Naive thymus-derived CD4-positive, alpha-beta T cell (primary cell): ENCODE measurements around the gene STK17A. TPM values are rescaled to one million over a fixed set of nuclear protein-coding genes. Genes with fewer than 3 reads are reported as not detected.

Experiments
- ATAC-seq: fragments of 150-1000 bp; cut with Tn5 transposase; 2 replicates; pipeline ENCODE4 v1.10.0; 2021; ENCODE audit warnings: mild to moderate bottlenecking, moderate library complexity
- CTCF ChIA-PET: fragments of 350-600 bp; sonication (Branson Sonifier 250); formaldehyde crosslinking; loops from one replicate; lab custom pipeline; 2021; ENCODE audit warnings: antibody characterized with exemption; lab: Charles Lee
- POLR2A ChIA-PET: fragments of 350-600 bp; sonication (Branson Sonifier 250); formaldehyde crosslinking; loops from one replicate; lab custom pipeline; 2021; ENCODE audit warnings: antibody characterized with exemption, inconsistent platforms; lab: Charles Lee
- DNase-seq, 9 donors: peaks; one replicate each; pipeline versions ENCODE4 v3.0.0 to v3.0.0-alpha.2; 2020 to 2022; ENCODE audit warnings: mixed read lengths in 1 of 9
- H3K27ac ChIP-seq: one replicate; pipeline ENCODE4 v1.7.0; 2013; ENCODE audit warnings: mild to moderate bottlenecking, low read depth, low read length, moderate library complexity
- H3K27me3 ChIP-seq, 2 donors: one replicate each; pipeline ENCODE4 v1.7.0; 2013; ENCODE audit warnings: low read length in 2 of 2, mild to moderate bottlenecking in 2 of 2, moderate library complexity in 2 of 2; ENCODE audit not compliant: control insufficient read depth in 2 of 2, insufficient read depth in 2 of 2
- H3K36me3 ChIP-seq, 3 experiments: 1 replicate in 2 of 3; 2 replicates in 1 of 3; pipeline ENCODE4 v1.7.0; 2013; ENCODE audit warnings: low read length in 3 of 3, mild to moderate bottlenecking in 3 of 3, moderate library complexity in 1 of 3; ENCODE audit not compliant: insufficient read depth in 3 of 3, control insufficient read depth in 2 of 3
- H3K4me1 ChIP-seq, 2 donors: one replicate each; pipeline ENCODE4 v1.7.0; 2013; ENCODE audit warnings: low read length in 2 of 2, mild to moderate bottlenecking in 2 of 2, moderate library complexity in 1 of 2; ENCODE audit not compliant: control insufficient read depth in 2 of 2, insufficient read depth in 2 of 2
- H3K4me3 ChIP-seq: 2 replicates; pipeline ENCODE4 v1.7.0; 2013; ENCODE audit warnings: mild to moderate bottlenecking, low read length
- H3K9me3 ChIP-seq, 3 experiments: 1 replicate in 2 of 3; 2 replicates in 1 of 3; pipeline ENCODE4 v1.7.0; 2013; ENCODE audit warnings: low read length in 3 of 3; ENCODE audit not compliant: control insufficient read depth in 2 of 3
- H3K27ac Mint-ChIP-seq, 9 donors: one replicate each; pipeline ENCODE4 v1.8.0; 2020 to 2022; ENCODE audit warnings: mixed read lengths in 9 of 9, mild to moderate bottlenecking in 8 of 9, moderate library complexity in 5 of 9, inconsistent platforms in 2 of 9
- H3K27me3 Mint-ChIP-seq, 5 donors: one replicate each; pipeline ENCODE4 v1.8.0; 2021 to 2022; ENCODE audit warnings: mixed read lengths in 5 of 5, mild to moderate bottlenecking in 1 of 5
- H3K36me3 Mint-ChIP-seq, 5 donors: one replicate each; pipeline ENCODE4 v1.8.0; 2020 to 2022; ENCODE audit warnings: mixed read lengths in 5 of 5, mild to moderate bottlenecking in 3 of 5, inconsistent platforms in 1 of 5
- H3K4me1 Mint-ChIP-seq, 7 donors: one replicate each; pipeline ENCODE4 v1.8.0; 2020 to 2022; ENCODE audit warnings: mixed read lengths in 7 of 7, mild to moderate bottlenecking in 3 of 7, inconsistent platforms in 1 of 7
- H3K4me3 Mint-ChIP-seq, 10 donors: one replicate each; pipeline ENCODE4 v1.8.0; 2020 to 2022; ENCODE audit warnings: mild to moderate bottlenecking in 10 of 10, mixed read lengths in 10 of 10, moderate library complexity in 6 of 10, inconsistent platforms in 2 of 10
- H3K9me3 Mint-ChIP-seq, 11 donors: one replicate each; pipeline ENCODE4 v1.8.0; 2020 to 2022; ENCODE audit warnings: mixed read lengths in 11 of 11, mild to moderate bottlenecking in 4 of 11, inconsistent platforms in 1 of 11, moderate library complexity in 1 of 11
- intact Hi-C, 2 donors: fragments of 100-400 bp; cut with micrococcal nuclease; formaldehyde crosslinking; loops; one replicate each; pipeline ENCODE4 v1.15.1; 2023
- polyA plus RNA-seq, 2 donors: library from polyadenylated mRNA; unstranded; fragments of 300-500 nt; fragmentation: Illumina TruSeq; gene quantifications; one replicate each; pipeline ENCODE4 v1.2.3, GENCODE V29; 2021
- total RNA-seq, 6 experiments: library from RNA in 5 of 6; stranded (reverse) in 5 of 6; gene quantifications; 1 replicate in 5 of 6; 2 replicates in 1 of 6; pipeline ENCODE4 v1.2.3 and lab custom pipeline; 2021 to 2026

The STK17A gene
- total and polyA plus RNA-seq, 7 experiments from 2014 or later: 71.3 to 292 (median 123) TPM

- POLR2A ChIA-PET: interaction anchor here (0.7 to 12.4 kb wide), 5 partner anchors 14 to 68 kb away, joined by 3 to 210 read pairs (median 6); partner anchors contain the start of gene STK17A
- no peak overlapping the region for H3K4me3 ChIP-seq
- Mint-ChIP-seq H3K4me3 (peak overlapping the region; percentile 32 to 91 (median 80)), H3K27me3 (no peaks in the 10 kb centered on the region), H3K27ac (peak overlapping the region in 8 of 9 donors; percentile 90 to 100 (median 98)), H3K36me3 (peaks cover 0 to 31% (median 10%) of the 10 kb centered on the region in 5 donors), H3K4me1 (peaks cover 61 to 94% (median 81%) of the 10 kb centered on the region in 7 donors), H3K9me3 (peaks cover 0 to 6% (median 0%) of the 10 kb centered on the region in 11 donors)
- H3K36me3 ChIP-seq: no peaks in the 10 kb centered on the region
- no peaks in the 10 kb centered on the region for H3K27me3 ChIP-seq
- CTCF ChIA-PET: interaction anchor here (4.7 to 7.3 kb wide), 2 partner anchors 48 to 69 kb away, joined by 47 to 99 read pairs; partner anchors contain the start of gene STK17A
- peak overlapping the region; percentile 80 for H3K27ac ChIP-seq
- DNase-seq (no peak), ATAC-seq (no peak)
- intact Hi-C loops: loop anchor here (5.0 to 10.0 kb wide), 2 partner anchors 185 to 272 kb away; partner anchors contain the start of gene UBE2D4 (in 1 of the 2)
- peaks cover 66 to 67% of the 10 kb centered on the region in 2 donors for H3K4me1 ChIP-seq
- H3K9me3 ChIP-seq: no peaks in the 10 kb centered on the region
Measured at GRCh38 chr7:43652364-43652763, 69.5 kb downstream of the STK17A start.

GRCh38 chr7:43653466-43653865 lies 70.6 kb downstream of the STK17A start:
- H3K27me3 ChIP-seq: no peaks in the 10 kb centered on the region
- peak overlapping the region in 7 of 9 donors; percentile 72 to 100 (median 92) for H3K27ac Mint-ChIP-seq
- ATAC-seq (no peak), DNase-seq (no peak)
- no peaks in the 10 kb centered on the region for H3K27me3 Mint-ChIP-seq
- peak overlapping the region; percentile 45 for H3K27ac ChIP-seq
- H3K4me3 ChIP-seq: no peak overlapping the region
- no peaks in the 10 kb centered on the region for H3K36me3 ChIP-seq
- peaks cover 0 to 6% (median 0%) of the 10 kb centered on the region in 11 donors for H3K9me3 Mint-ChIP-seq
- ChIA-PET CTCF (interaction anchor here (0.7 to 1.1 kb wide), 3 partner anchors 38 to 542 kb away, joined by 3 to 5 read pairs (median 3); partner anchors contain the start of gene STK17A), POLR2A (interaction anchor here (1.1 to 12.4 kb wide), 4 partner anchors 8 to 21 kb away, joined by 3 to 210 read pairs (median 6); no protein-coding TSS in a partner anchor)
- intact Hi-C loops: loop anchor here (5.0 to 10.0 kb wide), 2 partner anchors 184 to 271 kb away; partner anchors contain the start of gene UBE2D4 (in 1 of the 2)
- peaks cover 0 to 36% (median 10%) of the 10 kb centered on the region in 5 donors for H3K36me3 Mint-ChIP-seq
- H3K4me1 ChIP-seq: peaks cover 59 to 60% of the 10 kb centered on the region in 2 donors
- no peaks in the 10 kb centered on the region for H3K9me3 ChIP-seq
- H3K4me1 Mint-ChIP-seq: peaks cover 57 to 91% (median 78%) of the 10 kb centered on the region in 7 donors
- H3K4me3 Mint-ChIP-seq: peak overlapping the region in 6 of 10 donors; percentile 12 to 64 (median 55)

DNA sequence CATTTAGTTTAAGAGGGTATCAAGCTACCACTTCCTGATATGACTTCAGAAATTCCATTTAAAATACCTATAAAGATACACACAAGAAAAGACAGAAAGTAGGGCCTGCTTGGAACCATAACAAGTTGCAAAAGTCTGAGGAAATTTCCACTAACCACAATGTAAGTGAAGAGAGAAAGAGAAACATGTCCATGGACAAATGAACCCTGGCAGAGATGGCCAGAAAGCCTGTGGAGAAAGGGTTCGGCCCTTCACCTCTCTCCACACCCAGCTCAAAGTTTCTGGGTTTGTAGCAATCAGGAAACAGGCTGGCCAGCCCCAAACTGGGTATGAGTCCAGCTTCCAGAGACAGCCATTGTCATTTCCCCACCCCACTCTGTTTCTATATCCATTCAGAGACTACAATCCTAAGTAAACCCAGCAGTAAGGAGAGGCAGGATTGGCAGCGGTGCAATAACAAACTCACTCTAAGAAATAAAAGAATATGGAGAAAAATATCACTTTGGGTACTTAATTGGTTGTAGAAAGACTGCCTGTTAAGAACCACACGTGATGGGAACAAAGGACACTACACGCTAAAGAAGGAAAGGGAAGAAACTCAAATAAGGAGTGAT lies 71.1 kb downstream of the STK17A start:
- Histone ChIP-seq H3K4me3 (no peak overlapping the region), H3K4me1 (peaks cover 61 to 63% of the 10 kb centered on the region in 2 donors), H3K27me3 (no peaks in the 10 kb centered on the region), H3K9me3 (no peaks in the 10 kb centered on the region), H3K27ac (peak overlapping the region; percentile 45), H3K36me3 (no peaks in the 10 kb centered on the region)
- Mint-ChIP-seq H3K27me3 (no peaks in the 10 kb centered on the region), H3K4me1 (peaks cover 60 to 91% (median 79%) of the 10 kb centered on the region in 7 donors), H3K4me3 (peak overlapping the region; percentile 21 to 76 (median 56)), H3K36me3 (peaks cover 0 to 41% (median 10%) of the 10 kb centered on the region in 5 donors), H3K9me3 (peaks cover 0 to 6% (median 0%) of the 10 kb centered on the region in 11 donors), H3K27ac (peak overlapping the region in 8 of 9 donors; percentile 48 to 100 (median 81))
- DNase-seq (no peak), ATAC-seq (no peak)
- intact Hi-C loops: loop anchor here (1.0 to 10.0 kb wide), 3 partner anchors 11 to 271 kb away; partner anchors contain the start of gene UBE2D4 (in 1 of the 2)
- ChIA-PET CTCF (interaction anchor here (0.7 to 1.1 kb wide), 3 partner anchors 39 to 542 kb away, joined by 3 to 5 read pairs (median 3); partner anchors contain the start of gene STK17A), POLR2A (interaction anchor here (1.1 to 12.4 kb wide), 4 partner anchors 9 to 21 kb away, joined by 3 to 210 read pairs (median 6); no protein-coding TSS in a partner anchor)

DNA sequence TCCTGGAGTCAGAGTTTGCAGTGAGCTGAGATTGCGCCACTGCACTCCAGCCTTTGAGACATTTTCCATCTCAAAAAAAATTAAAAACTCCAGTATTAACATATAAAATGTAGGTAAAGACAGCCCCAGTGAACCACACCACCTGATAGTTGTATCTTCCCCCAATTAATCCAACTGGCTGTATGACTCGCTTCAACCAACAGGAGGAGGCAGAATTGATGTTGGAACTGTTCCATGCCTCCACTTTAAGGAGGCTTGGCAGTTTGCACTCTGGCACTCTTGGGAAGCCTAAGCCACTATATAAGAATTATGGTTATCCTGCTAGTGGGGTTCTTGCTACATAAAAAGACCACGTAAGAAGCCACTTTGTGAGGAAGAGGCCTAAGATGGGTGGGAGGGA lies 72.7 kb downstream of the STK17A start:
- DNase-seq (no peak), ATAC-seq (no peak)
- ChIA-PET CTCF (interaction anchor here (0.7 to 1.0 kb wide), 2 partner anchors 9 to 44 kb away, joined by 4 to 5 read pairs; no protein-coding TSS in a partner anchor), POLR2A (interaction anchor here (1.0 to 1.7 kb wide), 4 partner anchors 9 to 73 kb away, joined by 4 to 6 read pairs (median 4); partner anchors contain the start of gene STK17A)
- peak overlapping the region in 1 of 10 donors; percentile 56 for H3K4me3 Mint-ChIP-seq
- peaks cover 0 to 6% (median 0%) of the 10 kb centered on the region in 11 donors for H3K9me3 Mint-ChIP-seq
- peak overlapping the region in 4 of 9 donors; percentile 43 to 89 (median 68) for H3K27ac Mint-ChIP-seq
- intact Hi-C loops: loop anchor here in 1 of 2 donors (10.0 kb wide), 1 partner anchor 269 kb away; the partner anchor contains the start of gene UBE2D4
- H3K9me3 ChIP-seq: no peaks in the 10 kb centered on the region
- H3K36me3 Mint-ChIP-seq: peaks cover 0 to 46% (median 11%) of the 10 kb centered on the region in 5 donors
- H3K36me3 ChIP-seq: no peaks in the 10 kb centered on the region
- H3K27me3 Mint-ChIP-seq: no peaks in the 10 kb centered on the region
- H3K4me3 ChIP-seq: no peak overlapping the region
- no peaks in the 10 kb centered on the region for H3K27me3 ChIP-seq
- H3K27ac ChIP-seq: no peak overlapping the region
- peaks cover 62 to 93% (median 81%) of the 10 kb centered on the region in 7 donors for H3K4me1 Mint-ChIP-seq
- peaks cover 65 to 66% of the 10 kb centered on the region in 2 donors for H3K4me1 ChIP-seq

DNA sequence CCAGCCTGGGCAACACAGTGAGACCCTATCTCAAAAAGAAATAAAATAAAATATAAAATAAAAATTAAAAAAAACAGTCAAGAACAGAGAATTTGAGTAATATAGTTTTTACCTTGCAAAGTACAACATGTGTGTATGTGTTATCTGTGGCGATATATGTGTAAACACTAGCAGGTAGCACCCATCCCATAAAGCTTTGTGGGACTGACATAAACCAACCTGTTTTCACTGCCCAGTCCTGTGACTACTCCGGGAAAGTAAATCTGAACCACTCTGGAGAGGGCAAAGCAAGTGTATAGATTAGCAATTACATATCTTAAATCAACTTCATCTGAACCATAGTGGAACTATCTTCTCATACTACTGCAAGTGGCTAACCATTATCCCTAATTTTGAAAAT lies 74.1 kb downstream of the STK17A start:
- DNase-seq: no peak
- Mint-ChIP-seq H3K4me3 (peak overlapping the region in 1 of 10 donors; percentile 15), H3K27me3 (no peaks in the 10 kb centered on the region), H3K9me3 (peaks cover 0 to 6% (median 0%) of the 10 kb centered on the region in 11 donors), H3K27ac (peak overlapping the region in 6 of 9 donors; percentile 20 to 89 (median 63)), H3K36me3 (peaks cover 0 to 47% (median 18%) of the 10 kb centered on the region in 5 donors), H3K4me1 (peaks cover 54 to 88% (median 75%) of the 10 kb centered on the region in 7 donors)
- intact Hi-C loops: loop anchor here in 1 of 2 donors (10.0 kb wide), 1 partner anchor 268 kb away; the partner anchor contains the start of gene UBE2D4
- ChIA-PET POLR2A (interaction anchor here (0.6 to 1.7 kb wide), 3 partner anchors 13 to 75 kb away, joined by 3 to 4 read pairs (median 4); partner anchors contain the start of gene STK17A), CTCF (no interaction called here)
- Histone ChIP-seq H3K36me3 (no peaks in the 10 kb centered on the region), H3K27ac (no peak overlapping the region), H3K27me3 (no peaks in the 10 kb centered on the region), H3K4me3 (no peak overlapping the region), H3K9me3 (no peaks in the 10 kb centered on the region), H3K4me1 (peaks cover 51 to 52% of the 10 kb centered on the region in 2 donors)
- ATAC-seq: no peak
